NCI-H345 treated with DMSO at 0.1 percent for 48 hours (cell line): Measurements from ENCODE around the gene HMCN1.

Source experiments
- DNase-seq: peaks from one replicate; lab custom pipeline; 2025; ENCODE audit not compliant: unreplicated experiment; lab: John Stamatoyannopoulos, UW

Gene HMCN1

DNA sequence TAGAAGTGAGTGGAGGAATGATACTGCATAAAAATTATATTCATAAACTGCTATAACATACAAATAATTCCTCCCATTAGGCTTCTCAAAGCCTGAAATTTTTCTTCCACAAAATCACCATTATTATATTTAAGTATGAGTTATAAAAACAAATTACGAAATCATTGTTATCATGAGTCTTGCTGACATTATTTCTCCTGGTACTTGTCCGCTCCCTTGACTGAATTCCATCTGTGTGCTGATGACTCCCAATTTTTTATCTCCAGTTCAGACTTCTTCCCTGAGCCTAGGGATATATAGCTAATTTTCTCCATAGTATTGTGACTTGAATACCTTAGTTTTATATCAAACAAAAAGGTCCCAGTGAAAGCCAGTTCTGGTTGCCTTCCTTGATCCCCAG lies 268.2 kb downstream of the HMCN1 start:
- no peak for DNase-seq

DNA sequence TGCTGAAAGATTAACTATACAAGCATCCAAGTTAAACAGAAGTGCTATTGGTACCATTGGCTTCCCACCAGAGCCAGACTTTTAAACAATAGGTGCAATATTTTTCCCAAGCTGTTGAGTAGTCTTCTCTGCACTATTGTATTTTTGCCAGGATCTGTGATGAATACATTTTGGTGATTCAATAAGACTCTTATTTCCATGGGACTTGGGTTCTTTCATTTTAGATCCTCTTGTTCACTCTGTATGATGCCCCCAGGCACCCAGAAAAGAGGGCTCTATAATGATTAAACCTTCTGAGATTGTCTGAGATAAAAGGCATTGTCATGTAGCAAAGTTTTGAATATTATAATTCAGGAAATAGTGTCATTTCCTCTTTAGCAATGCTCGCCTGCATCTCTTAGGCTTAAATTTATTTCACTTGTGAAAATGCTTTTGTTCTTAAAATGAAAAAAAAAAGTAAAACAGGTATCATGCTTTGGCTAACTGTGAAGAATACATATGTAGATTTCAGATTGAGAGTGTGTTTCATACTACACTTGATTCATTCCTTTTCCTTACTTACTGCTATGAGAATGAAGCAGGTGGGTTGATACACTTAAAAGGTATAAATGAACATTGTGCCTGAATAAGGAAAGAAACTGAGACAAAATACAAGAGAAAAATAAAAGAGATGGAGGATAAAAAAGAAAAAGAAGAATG lies 275.0 kb downstream of the HMCN1 start:
- DNase-seq, result no peak

DNA sequence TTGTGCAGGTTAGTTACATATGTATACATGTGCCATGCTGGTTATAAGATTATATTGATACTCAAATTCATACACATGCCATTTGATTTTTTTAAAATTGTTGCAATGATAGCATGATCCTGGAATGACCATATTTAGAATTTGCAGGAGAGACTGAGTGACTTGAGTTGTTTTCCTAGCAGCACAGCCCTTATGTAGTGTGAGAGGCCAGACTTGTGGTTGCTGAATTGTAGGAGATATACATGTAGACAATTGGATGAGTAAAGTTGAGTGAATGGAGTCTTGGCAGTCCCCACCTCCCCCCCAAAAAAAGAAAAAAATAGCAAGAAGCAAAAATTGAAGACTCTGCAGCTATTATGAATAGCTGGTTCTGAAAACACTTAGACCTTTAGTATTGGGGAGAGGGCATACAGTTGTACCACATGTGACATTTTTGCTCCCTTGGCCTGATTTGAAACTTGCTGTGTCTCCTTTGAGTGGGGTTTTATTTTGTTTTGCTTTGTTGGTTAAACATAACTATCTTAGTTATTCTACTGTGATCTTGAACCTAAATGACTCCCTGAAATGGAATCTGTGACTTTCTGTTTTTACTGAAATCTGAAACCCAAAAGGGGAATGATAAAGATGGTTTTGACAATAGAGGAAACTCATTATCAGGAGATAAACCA lies 280.3 kb downstream of the HMCN1 start:
- DNase-seq, result no peak

DNA sequence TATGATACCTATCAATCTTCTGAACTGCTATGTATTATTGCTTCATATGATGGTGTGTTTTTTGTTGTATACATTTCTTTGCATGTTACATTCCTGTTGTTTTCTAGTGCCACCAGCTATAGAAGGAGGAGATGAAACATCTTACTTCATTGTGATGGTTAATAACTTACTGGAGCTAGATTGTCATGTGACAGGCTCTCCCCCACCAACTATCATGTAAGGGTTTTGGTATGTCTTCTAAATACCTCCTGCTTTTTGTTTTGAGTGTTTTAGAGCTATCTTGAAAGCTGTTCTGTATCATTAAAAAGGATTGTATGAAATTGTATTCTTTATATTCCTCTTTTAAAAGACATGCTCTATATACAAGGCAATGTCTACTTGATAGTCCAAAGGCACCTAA lies 282.7 kb downstream of the HMCN1 start:
- DNase-seq, result no peak

DNA sequence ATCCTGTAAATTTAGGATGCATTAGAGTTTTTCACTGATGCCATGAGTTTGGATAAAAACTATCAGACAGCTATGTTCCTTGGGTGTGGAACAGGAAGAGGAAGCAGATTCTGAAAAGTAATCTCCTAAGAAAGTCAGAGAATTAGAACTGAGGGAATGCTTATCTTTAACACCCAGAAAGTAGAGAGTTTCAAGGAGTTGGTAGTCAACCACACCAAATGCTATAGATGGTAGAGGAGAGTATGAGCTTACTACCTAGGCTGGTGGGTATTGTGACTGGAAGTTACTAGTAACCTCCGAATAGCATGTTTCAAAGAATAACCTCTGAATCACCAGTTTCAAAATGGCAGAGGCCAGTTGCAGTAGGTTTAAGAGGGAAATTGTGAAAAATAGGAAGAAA lies 288.0 kb downstream of the HMCN1 start:
- no peak for DNase-seq

DNA sequence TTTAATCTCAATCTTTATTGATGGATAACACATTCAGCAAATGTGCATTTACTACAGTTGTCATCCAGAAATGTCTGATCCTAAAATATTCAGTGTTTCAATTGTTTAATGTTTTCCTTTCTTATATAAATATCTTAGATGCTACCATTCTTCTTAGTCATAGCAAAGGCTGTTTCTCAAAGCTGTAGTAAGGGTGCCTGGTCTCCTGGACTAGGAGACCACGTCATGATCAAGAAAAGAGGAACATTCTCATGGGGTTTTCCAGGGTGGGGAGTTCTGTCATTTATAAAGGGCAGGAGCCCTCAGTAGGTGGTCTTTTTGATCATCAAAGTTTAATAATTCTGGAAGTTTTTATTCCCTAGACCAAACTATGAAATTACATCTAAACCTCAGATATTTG lies 292.8 kb downstream of the HMCN1 start:
- DNase-seq, result no peak

DNA sequence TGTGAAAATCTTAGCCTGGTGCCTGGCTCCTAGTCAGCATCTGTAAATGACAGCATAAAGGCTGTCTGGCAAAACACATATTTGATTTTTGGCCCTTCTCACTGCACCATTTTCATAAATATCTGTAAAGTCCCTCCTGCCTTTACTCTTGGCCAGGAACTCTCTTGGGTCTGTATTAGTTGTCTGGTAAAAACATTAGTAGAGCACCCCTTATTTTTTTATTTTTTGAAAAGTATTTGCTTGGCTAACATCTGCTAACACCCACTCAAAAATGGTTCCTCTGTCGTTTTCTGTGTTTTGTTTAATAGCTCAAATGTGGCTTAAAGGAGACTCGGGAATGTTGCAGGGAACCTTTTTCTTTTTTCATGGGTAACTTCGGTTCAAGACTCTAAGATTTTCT lies 293.4 kb downstream of the HMCN1 start:
- DNase-seq, result no peak

DNA sequence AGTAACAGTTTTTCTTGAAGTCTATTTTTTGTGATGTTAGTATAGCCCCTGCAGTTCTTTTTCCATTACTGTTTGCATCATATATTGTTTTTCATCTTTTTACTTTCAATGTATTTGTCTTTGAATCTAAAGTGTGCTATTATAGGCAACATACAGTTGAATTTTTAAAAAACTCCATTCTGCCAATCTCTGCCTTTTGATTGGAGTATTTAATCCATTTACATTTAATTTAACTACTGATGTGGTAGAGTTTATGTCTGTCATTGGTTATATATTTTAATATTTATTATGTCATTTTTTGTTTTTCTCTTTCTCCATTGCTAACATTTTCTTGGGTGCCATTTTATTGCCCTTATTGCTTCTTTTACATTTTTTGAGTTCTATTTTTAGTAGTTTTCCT lies 296.3 kb downstream of the HMCN1 start:
- no peak for DNase-seq

DNA sequence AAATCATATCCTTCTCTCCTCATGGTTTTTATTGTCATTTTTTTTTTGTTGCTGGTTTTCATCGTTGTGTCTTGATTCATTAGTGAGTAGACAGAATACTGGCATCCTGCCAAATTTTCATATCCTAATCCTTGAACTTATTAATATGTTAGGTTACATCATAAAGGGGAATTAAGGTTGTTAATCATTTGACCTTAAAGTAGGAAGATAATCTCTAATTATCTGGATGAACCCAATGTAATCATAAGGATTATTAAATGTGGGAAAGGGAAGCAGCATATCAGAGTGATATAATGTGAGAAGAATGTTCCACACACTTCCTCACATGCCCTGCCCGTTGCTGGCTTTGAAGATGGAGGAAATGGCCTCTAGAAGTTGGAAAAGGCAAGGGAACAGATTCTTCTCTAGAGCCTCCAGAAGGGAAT lies 299.7 kb downstream of the HMCN1 start:
- no peak for DNase-seq

DNA sequence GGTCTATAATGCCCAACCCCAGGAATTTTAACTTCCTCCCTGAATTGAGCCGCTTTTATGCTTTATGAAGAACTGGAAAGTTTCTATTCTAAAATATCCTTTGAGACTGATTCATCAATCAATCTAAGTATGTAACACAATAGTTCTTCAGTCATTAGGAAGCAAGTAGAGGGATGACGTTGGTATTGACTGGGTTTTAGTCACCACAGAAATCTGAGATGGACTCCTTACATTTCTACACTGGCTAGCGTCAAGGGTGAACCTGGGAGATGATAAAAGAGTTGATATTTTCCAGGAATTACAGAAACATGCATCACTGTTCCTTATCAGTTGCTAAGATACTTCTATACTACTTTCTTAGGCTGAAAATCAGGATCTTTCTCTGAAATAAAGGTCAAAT lies 308.0 kb downstream of the HMCN1 start:
- DNase-seq, result no peak

DNA sequence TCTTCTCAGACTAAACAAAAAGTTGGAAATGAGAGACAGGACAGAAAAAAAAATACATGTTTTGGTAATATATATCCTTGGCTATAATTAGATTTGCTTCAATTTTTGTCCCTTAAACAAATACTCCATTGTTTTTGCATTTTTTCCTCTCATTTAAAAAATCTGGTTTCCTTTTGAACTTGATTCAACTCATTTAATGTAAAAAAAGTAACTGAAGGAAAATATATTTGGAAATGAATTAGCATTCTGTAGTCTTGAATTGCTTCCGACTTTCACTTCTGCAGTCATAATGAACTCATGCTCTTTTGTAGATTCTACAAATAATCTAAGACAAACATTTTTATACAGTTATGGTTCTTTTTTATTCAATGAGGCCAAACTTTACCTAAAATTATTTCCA lies 309.1 kb downstream of the HMCN1 start:
- DNase-seq, result no peak

DNA sequence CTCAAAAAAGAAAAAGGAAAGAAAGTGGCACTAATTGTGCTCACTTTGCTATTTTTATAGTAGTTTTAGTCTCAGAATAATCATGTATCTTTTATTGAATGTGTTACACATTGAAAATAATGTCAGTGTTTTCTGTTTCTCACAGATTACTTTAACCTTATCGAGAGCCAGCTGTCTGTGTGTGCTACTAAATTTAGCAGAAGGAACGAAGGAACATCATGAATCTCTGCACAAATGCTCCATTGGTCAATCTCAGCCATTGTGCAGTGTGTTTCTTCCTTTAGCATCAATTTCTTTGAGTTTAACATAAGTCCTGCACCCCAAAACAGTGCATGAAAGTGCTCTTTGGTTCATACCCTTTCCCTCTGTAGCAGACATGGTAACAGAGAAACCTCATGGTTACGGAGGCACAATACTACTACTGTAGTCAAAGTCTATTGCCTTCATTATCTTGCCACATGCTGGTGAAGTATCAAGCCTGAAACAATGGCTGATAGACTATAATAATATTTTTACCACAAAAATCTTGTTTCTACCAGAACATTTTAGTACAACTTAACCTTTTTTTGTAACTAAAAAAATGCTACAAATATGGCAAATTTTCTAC lies 310.0 kb downstream of the HMCN1 start:
- DNase-seq, result no peak

DNA sequence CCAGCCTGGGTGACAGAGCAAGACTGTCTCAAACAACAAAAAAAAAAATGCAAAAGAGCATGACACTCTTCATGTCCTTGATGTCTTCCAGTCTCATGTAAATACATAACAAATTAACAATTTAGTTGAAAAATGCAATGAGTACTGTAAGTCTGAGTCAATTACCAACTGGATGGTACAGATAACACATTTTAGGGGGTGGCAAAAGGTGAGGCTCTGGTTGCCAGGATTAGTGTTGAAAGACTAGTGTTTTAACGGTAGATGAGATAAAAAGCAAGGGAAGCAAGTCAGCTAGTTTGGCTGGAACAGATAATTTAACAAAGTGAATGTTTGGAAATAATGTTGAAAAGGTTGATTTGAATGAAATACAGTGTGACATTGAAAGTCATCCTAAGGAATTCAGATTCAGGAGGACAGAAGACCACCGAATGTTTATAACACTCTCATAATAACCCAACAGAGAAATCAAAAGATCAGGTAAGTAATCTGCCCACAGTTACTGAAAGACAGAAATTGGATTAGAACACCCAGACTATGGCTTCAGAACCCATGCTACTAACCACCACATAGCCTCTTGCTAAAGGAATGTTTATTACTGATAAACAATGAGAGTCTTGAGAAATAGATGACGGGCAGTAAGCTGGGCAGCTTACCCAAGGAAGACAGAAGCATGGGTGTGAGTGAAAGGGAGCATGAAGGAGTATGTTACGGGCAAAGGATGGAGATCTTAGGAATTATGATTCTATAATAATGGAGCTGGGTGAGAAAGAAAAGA lies 312.4 kb downstream of the HMCN1 start:
- DNase-seq, result no peak

DNA sequence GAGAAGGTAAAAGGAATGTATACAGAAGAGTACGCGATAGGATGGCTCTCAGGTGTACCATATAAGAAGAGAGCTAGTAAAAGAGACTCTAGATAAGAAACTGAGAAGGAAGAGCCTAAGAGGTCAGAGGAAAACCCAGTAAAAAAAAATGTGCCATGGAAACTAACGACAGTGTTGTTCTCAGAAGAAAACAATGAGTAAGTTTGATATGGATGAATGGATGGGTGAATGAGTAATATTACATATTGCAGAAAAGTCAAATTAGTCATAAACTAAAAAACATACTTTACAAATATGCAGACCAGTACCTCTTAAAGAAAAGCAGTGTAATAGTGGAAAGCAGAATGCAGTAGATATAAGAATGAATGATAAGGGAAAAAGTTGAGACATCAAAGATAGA lies 316.2 kb downstream of the HMCN1 start:
- no peak for DNase-seq

DNA sequence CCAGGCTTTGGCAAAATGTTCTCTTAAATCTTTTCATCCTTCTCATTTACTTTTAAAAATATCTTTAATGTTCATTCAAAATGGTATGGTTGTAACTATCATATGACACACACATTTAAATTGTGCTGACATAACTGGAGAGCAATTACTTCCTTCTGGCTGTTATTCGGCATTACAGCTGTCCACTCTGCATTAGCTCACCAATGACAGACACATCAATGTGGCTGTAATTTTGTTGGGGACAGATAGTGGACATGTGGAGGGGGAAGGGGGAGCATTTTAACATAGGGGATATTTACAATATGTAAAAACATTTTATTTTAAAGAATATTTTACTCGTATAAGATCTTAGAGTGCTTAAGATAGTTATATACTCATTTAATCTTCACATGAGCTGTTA lies 319.8 kb downstream of the HMCN1 start:
- no peak for DNase-seq

DNA sequence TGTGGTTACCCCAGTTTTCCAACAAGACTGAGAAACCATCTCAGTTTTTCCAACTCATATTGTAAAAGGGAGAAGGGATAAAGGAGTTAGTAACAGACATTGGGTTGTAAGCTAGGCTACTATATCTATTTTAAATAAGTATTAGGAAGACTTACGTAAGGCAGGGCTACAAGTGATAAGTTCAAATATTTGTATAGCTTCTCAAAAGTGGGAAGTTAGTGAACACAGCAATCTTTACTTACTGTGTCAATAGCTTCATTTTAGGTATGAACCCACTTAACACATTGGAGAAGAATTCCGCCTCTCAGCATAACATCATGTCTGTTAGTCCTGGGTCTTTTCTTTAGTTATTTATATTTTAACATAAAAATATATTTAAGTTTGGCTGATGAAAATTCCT lies 320.7 kb downstream of the HMCN1 start:
- DNase-seq, result no peak

DNA sequence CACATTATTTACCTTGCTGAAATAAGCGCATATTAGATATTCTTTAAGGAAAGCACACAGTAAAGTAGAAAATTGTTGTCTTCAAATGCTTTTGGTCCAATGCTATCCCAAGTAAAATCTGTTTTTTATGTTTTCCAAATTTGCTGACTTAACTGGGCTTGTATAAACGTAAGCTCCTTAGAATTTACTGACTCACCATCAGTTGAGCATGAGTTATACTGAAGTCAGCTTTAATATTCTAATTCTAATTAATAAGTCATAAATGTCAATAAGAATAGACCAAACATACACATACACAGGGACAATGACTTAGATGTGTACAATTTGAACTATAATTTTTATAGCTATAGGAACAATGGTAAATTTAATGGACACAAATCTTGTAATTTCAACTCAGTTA lies 321.7 kb downstream of the HMCN1 start:
- DNase-seq, result no peak

DNA sequence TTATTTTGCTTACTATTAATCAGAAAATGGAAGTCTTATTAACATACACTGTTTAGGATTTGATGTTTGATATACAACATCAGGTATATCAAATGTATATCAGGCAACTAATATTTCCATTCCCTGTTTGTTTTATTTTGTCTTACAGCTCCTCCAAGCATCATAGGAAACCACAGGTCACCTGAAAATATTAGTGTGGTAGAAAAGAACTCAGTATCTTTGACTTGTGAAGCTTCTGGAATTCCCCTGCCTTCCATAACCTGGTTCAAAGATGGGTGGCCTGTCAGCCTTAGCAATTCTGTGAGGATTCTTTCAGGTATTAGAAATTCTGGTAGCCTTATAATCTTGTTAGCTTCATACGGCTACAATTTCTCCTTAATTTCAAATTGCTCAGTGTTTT lies 322.9 kb downstream of the HMCN1 start:
- DNase-seq, result no peak

DNA sequence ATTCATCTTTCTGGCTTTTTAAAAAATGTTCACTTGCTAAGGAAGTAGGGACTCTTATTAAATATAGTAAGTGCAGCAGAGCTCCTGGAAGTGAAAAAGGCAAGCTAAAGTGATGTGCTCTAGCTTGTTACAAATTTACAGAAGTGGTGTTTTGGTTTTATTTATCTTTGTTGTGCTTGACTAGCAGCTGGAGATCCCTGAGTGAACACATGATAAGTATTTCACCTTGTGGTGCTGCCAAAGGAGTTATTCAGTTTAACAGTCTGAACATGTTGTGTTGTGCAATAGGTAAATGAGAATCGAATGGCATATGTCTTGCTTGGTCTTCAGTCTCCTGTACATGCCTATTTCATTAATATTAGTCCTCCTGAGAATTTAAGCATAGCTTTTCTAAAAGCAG lies 325.1 kb downstream of the HMCN1 start:
- DNase-seq, result peak; percentile 13

DNA sequence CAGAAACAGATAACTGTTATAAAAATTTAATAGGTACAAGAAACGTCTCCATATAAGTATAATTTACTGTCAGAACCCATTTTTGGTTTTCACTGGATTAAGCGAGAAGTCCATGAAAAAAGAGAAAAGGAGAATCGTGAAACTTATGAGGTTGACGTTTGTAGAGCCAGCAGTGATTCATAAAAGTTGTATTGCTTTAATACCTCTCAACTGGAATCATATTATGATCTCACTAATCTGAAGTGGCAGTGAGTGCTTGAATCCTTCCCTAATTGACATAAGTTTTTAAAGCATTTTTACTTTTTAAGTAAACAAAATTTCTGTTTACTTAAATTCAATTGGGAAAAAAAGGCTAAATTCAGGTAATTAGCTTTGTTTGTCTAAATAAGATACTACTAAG lies 325.6 kb downstream of the HMCN1 start:
- DNase-seq, result no peak

DNA sequence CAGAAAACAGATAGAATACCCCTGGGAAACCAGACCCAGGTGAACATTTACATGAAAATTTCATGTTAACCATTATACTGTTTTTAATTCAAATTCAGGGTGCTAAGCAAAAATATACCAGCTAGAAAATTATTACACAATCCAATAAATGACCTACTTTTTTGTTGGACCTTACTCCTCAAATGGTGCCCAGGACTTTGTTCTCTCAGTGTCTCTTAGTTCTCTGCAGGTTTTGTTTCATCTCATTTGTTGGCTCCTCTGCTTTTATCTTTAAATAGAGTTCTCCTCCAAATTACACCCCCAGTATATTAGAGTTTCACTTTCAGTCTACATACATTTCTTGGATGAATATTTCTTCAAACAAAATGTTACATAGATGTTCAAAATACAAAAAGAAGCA lies 326.0 kb downstream of the HMCN1 start:
- DNase-seq, result no peak

DNA sequence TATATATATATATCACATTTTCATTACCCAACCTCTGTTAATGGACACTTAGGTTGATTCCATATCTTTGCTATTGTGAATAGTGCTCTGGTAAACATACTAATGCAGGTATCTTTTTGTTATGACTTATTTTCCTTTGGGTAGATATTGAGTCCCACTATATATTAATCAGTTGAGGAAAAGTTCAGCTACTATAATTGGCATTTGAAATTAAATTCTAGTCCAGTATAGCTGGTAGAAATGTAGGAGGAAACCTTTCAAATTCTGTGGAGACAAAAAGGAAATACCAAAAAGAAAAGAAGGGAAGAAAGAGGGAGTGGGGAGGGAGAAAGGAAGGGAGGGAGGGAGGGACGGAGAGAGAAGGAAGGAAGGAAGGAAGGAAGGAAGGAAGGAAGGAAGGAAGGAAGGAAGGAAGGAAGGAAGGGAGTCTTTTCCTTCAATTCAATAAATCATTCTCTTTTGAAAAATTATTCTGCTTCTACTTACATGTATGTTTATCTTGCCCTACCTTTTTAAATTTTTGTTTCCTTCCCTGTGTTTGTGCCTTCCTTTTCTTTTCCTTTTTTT lies 329.0 kb downstream of the HMCN1 start:
- no peak for DNase-seq
